ENCODE measurements around the gene RPS14. TPM values are rescaled to one million over a fixed set of nuclear protein-coding genes. Genes with fewer than 3 reads are reported as not detected.

The RPS14 gene
- total RNA-seq, 1 donor from 2014 or later, result 1,941 TPM

DNA sequence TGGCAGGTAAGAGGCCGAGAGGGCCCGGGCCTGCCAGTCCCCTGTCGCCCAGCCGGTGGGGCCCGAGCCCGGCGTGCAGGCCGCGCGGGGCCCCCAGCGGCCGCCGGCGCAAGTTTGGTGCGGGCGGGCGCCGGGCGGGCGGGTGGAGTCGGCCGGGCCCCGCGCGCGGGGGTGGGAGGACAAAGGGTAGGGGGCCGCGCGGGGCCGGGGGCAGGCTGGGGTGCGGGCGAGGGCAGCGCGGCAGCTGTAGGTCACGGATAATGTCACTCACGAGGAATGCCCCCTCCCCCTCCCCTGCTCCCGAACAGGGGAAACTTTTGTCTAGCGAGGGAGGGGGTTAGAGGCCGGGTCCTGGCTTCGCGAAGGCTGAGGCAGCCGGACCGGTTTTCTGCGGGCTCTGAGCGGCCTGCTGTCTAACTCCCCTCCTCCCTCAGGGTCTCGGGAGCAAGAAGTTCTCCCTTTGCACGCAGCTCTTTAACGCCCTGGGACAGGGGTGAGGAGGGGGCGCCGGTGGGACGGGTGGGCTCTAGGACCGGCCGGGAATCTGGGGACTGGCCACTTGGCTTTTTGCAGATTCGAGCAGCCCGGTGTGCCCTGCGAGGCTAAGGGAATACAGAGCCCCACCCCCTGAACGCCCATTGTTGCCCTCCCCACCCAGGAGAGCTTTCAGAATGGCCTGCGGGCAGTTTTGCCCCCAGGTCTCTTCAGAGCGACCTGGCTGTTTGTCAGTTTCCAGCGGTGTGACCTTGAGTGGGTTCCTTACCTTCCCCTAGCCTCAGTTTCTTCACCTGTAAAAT is 37.1 kb upstream of the RPS14 start:
- DNase-seq (ENCODE audit: low spot score, unreplicated experiment), result peak; percentile 94
- H3K9me3 Mint-ChIP-seq (ENCODE audit: low read depth), result no peaks in the 10 kb centered on the region
- H3K4me1 Mint-ChIP-seq (ENCODE audit: low read depth), result peaks cover 55% of the 10 kb centered on the region
- TF ChIP-seq, protein P1, sequence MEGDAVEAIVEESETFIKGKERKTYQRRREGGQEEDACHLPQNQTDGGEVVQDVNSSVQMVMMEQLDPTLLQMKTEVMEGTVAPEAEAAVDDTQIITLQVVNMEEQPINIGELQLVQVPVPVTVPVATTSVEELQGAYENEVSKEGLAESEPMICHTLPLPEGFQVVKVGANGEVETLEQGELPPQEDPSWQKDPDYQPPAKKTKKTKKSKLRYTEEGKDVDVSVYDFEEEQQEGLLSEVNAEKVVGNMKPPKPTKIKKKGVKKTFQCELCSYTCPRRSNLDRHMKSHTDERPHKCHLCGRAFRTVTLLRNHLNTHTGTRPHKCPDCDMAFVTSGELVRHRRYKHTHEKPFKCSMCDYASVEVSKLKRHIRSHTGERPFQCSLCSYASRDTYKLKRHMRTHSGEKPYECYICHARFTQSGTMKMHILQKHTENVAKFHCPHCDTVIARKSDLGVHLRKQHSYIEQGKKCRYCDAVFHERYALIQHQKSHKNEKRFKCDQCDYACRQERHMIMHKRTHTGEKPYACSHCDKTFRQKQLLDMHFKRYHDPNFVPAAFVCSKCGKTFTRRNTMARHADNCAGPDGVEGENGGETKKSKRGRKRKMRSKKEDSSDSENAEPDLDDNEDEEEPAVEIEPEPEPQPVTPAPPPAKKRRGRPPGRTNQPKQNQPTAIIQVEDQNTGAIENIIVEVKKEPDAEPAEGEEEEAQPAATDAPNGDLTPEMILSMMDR (IDR thresholded peaks at IDR 0.05; ENCODE audit: unreplicated experiment), result no peak
- H3K27me3 Mint-ChIP-seq, result no peaks in the 10 kb centered on the region
- H3K4me3 Mint-ChIP-seq (ENCODE audit: low read depth), result peak overlapping the region; percentile 84
- H3K27ac Mint-ChIP-seq, result peak overlapping the region; percentile 97
- H3K36me3 Mint-ChIP-seq (ENCODE audit: insufficient read depth), result peaks cover 6% of the 10 kb centered on the region

DNA sequence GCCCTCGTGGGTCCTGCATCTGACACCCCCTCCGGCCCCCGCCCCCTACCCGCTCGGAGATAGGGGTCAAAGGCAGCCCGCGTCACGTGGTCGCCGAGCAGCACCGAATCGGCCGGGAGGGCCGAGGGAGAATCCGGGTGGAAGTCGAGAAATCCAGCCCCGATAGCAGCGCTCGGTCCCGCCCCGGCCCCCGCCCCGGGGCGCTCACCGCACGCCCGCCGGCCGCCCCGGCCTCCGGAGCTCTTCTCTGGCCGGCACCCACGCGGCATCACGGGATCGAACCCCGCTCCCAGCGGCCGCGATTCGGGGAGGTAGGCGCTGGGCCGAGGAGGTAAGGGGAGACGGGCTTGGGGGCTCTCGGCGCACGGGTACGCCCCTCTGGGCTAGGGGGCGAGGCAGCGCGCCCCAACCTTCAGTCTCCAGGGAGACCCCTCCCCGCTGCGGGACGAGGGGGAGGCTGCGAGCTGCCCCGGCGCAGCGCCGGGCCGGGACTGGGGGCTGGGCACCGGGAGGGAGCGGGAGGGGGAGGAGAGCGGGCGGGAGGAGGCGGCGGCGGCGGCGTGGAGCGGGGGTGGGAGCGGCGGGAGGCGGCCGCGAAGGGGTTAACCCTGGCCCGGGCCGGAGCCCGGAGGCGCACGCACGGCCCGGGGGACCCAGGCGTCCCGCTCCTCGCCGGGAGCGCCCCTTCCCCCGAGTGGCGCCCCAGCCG is 36.3 kb upstream of the RPS14 start:
- DNase-seq (ENCODE audit: low spot score, unreplicated experiment), result peak; percentile 68
- Mint-ChIP-seq H3K27me3 (no peaks in the 10 kb centered on the region), H3K9me3 (ENCODE audit: low read depth) (no peaks in the 10 kb centered on the region), H3K4me3 (ENCODE audit: low read depth) (peak overlapping the region; percentile 81), H3K27ac (peak overlapping the region; percentile 94), H3K4me1 (ENCODE audit: low read depth) (peaks cover 51% of the 10 kb centered on the region), H3K36me3 (ENCODE audit: insufficient read depth) (peaks cover 3% of the 10 kb centered on the region)
- TF ChIP-seq, protein P1 (IDR thresholded peaks at IDR 0.05; ENCODE audit: unreplicated experiment), result no peak

DNA sequence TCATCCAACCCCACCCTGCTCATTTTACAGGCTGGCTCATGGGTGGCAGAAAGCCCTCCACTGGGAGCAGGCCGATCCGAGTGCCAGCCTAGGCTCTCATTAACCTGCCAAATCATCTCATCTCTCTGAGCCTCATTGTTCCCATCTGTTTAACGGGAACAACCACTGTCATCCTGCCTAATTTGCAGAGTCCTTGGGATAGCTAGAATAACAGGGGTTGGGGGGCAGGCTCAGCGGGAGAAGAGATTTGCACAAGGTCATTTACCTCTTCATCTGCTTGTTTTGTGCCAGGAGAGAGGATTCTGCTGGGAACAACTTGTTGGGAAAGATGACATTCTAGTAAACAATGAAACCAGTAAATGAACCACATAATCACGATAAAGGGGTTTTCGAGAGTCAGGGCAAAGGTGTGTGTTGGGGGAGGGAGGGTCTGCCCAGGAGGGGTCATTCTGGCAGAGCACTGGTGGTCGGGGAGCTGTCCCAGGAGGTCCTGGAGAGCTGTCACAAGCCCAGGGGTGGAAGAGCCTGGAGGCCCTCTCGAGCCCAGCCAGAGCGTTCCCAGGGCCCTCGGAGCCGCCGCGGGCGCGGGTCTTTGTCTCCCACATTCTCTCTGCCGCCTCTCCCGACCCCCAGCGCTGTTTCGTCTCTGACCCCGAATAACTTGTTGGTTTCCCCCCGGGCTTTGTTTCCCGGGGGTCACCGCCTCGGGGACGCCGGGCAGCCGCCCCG is 35.6 kb upstream of the RPS14 start:
- no peak for DNase-seq (ENCODE audit: low spot score, unreplicated experiment)
- no peaks in the 10 kb centered on the region for H3K9me3 Mint-ChIP-seq (ENCODE audit: low read depth)
- H3K27me3 Mint-ChIP-seq, result no peaks in the 10 kb centered on the region
- TF ChIP-seq, protein P1 (IDR thresholded peaks at IDR 0.05; ENCODE audit: unreplicated experiment), result no peak
- peak overlapping the region; percentile 81 for H3K4me3 Mint-ChIP-seq (ENCODE audit: low read depth)
- H3K27ac Mint-ChIP-seq, result peak overlapping the region; percentile 94
- no peaks in the 10 kb centered on the region for H3K36me3 Mint-ChIP-seq (ENCODE audit: insufficient read depth)
- H3K4me1 Mint-ChIP-seq (ENCODE audit: low read depth), result peaks cover 44% of the 10 kb centered on the region

DNA sequence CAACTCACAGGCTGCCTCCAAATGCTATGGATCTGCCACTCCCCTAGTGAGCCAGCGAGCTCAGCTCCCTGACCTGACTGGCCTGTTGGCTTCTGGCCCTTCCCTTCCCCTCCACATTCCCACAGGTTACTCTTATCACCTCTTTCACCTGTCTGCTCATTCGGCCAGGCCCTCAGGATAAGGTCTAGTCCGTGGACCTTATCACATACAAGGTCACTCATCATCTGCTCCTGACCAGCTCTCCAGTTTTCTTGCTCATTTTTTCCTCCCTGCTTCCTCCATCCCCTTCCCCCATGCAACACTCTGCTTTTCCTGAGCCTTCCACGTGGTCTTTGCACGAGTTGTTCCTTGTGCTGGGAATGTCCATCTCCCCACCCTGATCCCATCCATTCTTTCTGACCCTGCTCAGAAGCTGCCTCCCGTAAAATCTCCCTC is 32.5 kb upstream of the RPS14 start:
- no peaks in the 10 kb centered on the region for H3K36me3 Mint-ChIP-seq (ENCODE audit: insufficient read depth)
- H3K9me3 Mint-ChIP-seq (ENCODE audit: low read depth), result no peaks in the 10 kb centered on the region
- DNase-seq (ENCODE audit: low spot score, unreplicated experiment), result no peak
- TF ChIP-seq, protein P1 (IDR thresholded peaks at IDR 0.05; ENCODE audit: unreplicated experiment), result no peak
- H3K27ac Mint-ChIP-seq, result peak overlapping the region; percentile 11
- no peak overlapping the region for H3K4me3 Mint-ChIP-seq (ENCODE audit: low read depth)
- no peaks in the 10 kb centered on the region for H3K27me3 Mint-ChIP-seq
- peaks cover 16% of the 10 kb centered on the region for H3K4me1 Mint-ChIP-seq (ENCODE audit: low read depth)

DNA sequence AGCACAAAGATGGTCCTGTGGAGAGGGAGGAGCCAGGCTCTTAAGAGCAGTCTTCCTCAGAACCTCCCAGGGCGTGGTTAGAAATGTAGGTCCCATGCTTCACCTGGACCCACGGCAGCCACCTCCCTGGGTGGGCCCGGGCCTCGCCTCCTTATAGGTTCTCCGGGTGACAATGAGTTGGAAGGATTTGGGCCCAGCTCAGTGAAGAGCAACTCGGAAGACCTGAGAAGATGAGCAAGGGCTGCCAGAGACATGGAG is 32.1 kb upstream of the RPS14 start:
- TF ChIP-seq, protein P1 (IDR thresholded peaks at IDR 0.05; ENCODE audit: unreplicated experiment), result no peak
- H3K27ac Mint-ChIP-seq, result no peak overlapping the region
- H3K4me3 Mint-ChIP-seq (ENCODE audit: low read depth), result no peak overlapping the region

More for the DNA sequence above, 32.1 kb upstream of the RPS14 start:
- H3K27me3 Mint-ChIP-seq, result no peaks in the 10 kb centered on the region
- H3K36me3 Mint-ChIP-seq (ENCODE audit: insufficient read depth), result no peaks in the 10 kb centered on the region
- peaks cover 16% of the 10 kb centered on the region for H3K4me1 Mint-ChIP-seq (ENCODE audit: low read depth)
- no peaks in the 10 kb centered on the region for H3K9me3 Mint-ChIP-seq (ENCODE audit: low read depth)
- DNase-seq (ENCODE audit: low spot score, unreplicated experiment), result no peak
